Measurements from ENCODE around the gene ZFP1. TPM values are rescaled to one million over a fixed set of nuclear protein-coding genes. Genes with fewer than 3 reads are reported as not detected.

The ZFP1 gene
- total RNA-seq, 1 experiment from 2014 or later: 10.6 TPM

DNA sequence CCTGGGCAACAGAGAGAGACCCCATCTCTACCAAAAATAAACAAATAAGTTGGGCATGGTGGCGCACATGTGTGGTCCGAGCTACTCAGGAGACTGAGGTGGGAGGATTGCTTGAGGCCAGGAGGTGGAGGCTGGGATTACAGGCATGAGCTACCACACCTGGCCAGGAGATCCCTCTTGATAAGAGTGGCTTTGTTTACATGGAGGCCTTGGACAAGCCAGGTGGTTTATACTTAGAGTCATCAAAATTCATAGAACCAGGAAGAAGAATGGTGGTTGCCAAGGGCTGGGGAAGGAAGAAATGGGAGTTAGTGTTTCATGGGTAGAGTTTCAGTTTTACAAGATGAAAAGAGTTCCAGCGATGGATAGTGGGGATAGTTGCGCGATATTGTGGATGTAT, 8.8 kb upstream of the ZFP1 start:
- CTCF ChIA-PET: no interaction called here
- no peaks in the 10 kb centered on the region for H3K4me1 Mint-ChIP-seq (ENCODE audit: low read depth, unreplicated experiment)
- H3K4me3 Mint-ChIP-seq (ENCODE audit: low read depth, unreplicated experiment): no peak overlapping the region
- intact Hi-C loops (cut with micrococcal nuclease; ENCODE audit: unreplicated experiment): no loop called here
- H3K36me3 Mint-ChIP-seq (ENCODE audit: insufficient read depth, unreplicated experiment): peaks cover 4% of the 10 kb centered on the region
- no TSS peak for BruUV-seq (replicated peaks)
- no peak overlapping the region for H3K27ac Mint-ChIP-seq (ENCODE audit: unreplicated experiment)
- H3K9me3 Mint-ChIP-seq (ENCODE audit: low read depth, unreplicated experiment): no peaks in the 10 kb centered on the region
- TF ChIP-seq, protein P1, sequence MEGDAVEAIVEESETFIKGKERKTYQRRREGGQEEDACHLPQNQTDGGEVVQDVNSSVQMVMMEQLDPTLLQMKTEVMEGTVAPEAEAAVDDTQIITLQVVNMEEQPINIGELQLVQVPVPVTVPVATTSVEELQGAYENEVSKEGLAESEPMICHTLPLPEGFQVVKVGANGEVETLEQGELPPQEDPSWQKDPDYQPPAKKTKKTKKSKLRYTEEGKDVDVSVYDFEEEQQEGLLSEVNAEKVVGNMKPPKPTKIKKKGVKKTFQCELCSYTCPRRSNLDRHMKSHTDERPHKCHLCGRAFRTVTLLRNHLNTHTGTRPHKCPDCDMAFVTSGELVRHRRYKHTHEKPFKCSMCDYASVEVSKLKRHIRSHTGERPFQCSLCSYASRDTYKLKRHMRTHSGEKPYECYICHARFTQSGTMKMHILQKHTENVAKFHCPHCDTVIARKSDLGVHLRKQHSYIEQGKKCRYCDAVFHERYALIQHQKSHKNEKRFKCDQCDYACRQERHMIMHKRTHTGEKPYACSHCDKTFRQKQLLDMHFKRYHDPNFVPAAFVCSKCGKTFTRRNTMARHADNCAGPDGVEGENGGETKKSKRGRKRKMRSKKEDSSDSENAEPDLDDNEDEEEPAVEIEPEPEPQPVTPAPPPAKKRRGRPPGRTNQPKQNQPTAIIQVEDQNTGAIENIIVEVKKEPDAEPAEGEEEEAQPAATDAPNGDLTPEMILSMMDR (IDR thresholded peaks at IDR 0.05; ENCODE audit: unreplicated experiment): no peak
- H3K27me3 Mint-ChIP-seq (ENCODE audit: unreplicated experiment): peaks cover 28% of the 10 kb centered on the region
- no peak for DNase-seq

DNA sequence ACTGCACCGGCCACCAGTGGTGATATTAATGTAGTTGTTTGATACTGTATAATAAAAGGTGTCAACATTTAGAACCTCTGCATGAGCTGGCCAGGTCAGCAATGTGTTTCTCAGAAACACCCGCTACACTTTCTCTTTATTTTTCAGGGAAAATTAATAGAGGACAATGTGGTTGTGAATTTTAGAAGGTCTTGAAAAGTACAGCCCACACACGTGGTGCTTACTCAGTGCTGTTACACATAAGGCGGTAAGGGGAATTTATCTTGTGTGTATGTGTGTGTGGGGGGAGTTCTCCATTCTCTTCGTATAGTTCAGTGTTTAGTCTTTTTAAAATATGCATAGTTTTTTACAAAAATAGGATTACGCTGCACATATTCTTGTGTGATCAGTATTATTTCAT, 4.4 kb upstream of the ZFP1 start:
- Mint-ChIP-seq H3K4me1 (ENCODE audit: low read depth, unreplicated experiment) (no peaks in the 10 kb centered on the region), H3K4me3 (ENCODE audit: low read depth, unreplicated experiment) (no peak overlapping the region), H3K36me3 (ENCODE audit: insufficient read depth, unreplicated experiment) (peaks cover 8% of the 10 kb centered on the region), H3K9me3 (ENCODE audit: low read depth, unreplicated experiment) (no peaks in the 10 kb centered on the region), H3K27ac (ENCODE audit: unreplicated experiment) (no peak overlapping the region), H3K27me3 (ENCODE audit: unreplicated experiment) (peaks cover 15% of the 10 kb centered on the region)
- TF ChIP-seq, protein P1 (IDR thresholded peaks at IDR 0.05; ENCODE audit: unreplicated experiment): no peak
- intact Hi-C loops (cut with micrococcal nuclease; ENCODE audit: unreplicated experiment): no loop called here
- no TSS peak for BruUV-seq (replicated peaks)
- no peak for DNase-seq
- CTCF ChIA-PET: interaction anchor here (0.5 kb wide), 1 partner anchor 15 kb away, joined by 5 read pairs; no protein-coding TSS in a partner anchor

DNA sequence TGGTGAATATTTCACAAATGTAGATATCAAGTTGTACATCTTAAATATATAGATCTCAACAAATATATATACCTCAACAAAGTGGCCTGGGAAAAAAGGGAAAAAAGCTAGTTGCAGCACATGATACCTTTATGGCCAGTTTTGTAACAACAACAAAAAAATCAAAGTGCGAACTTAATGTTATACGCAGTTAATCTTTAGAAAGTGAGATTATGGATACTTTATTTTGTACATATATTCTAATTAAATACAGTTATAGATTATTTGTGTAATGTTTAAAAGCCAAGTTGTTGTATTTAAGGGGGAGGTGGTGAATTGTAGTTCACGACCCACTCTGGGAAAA, 385 bp upstream of the ZFP1 start:
- no TSS peak for BruUV-seq (replicated peaks)
- Mint-ChIP-seq H3K27me3 (ENCODE audit: unreplicated experiment) (peaks cover 15% of the 10 kb centered on the region), H3K36me3 (ENCODE audit: insufficient read depth, unreplicated experiment) (peaks cover 27% of the 10 kb centered on the region), H3K9me3 (ENCODE audit: low read depth, unreplicated experiment) (peaks cover 15% of the 10 kb centered on the region), H3K4me1 (ENCODE audit: low read depth, unreplicated experiment) (no peaks in the 10 kb centered on the region), H3K4me3 (ENCODE audit: low read depth, unreplicated experiment) (peak overlapping the region; percentile 73), H3K27ac (ENCODE audit: unreplicated experiment) (no peak overlapping the region)
- TF ChIP-seq, protein P1 (IDR thresholded peaks at IDR 0.05; ENCODE audit: unreplicated experiment): no peak
- no peak for DNase-seq
- CTCF ChIA-PET: no interaction called here
- intact Hi-C loops (cut with micrococcal nuclease; ENCODE audit: unreplicated experiment): no loop called here

GRCh38 chr16:75151798-75152197, 3.5 kb downstream of the ZFP1 start:
- Mint-ChIP-seq H3K27me3 (ENCODE audit: unreplicated experiment) (no peaks in the 10 kb centered on the region), H3K27ac (ENCODE audit: unreplicated experiment) (no peak overlapping the region), H3K9me3 (ENCODE audit: low read depth, unreplicated experiment) (peaks cover 22% of the 10 kb centered on the region), H3K36me3 (ENCODE audit: insufficient read depth, unreplicated experiment) (peaks cover 31% of the 10 kb centered on the region), H3K4me1 (ENCODE audit: low read depth, unreplicated experiment) (no peaks in the 10 kb centered on the region), H3K4me3 (ENCODE audit: low read depth, unreplicated experiment) (no peak overlapping the region)
- DNase-seq: no peak
- no TSS peak for BruUV-seq (replicated peaks)
- CTCF ChIA-PET: no interaction called here
- TF ChIP-seq, protein P1 (IDR thresholded peaks at IDR 0.05; ENCODE audit: unreplicated experiment): no peak
- intact Hi-C loops (cut with micrococcal nuclease; ENCODE audit: unreplicated experiment): no loop called here
